ENCODE measurements around the gene SYPL2. TPM values are rescaled to one million over a fixed set of nuclear protein-coding genes. Genes with fewer than 3 reads are reported as not detected.

The SYPL2 gene
- total RNA-seq, 6 experiments from 2014 or later, result 16.0 to 34.1 (median 18.5) TPM

- Mint-ChIP-seq H3K27ac (no peak overlapping the region), H3K36me3 (ENCODE audit: low read depth) (no peaks in the 10 kb centered on the region; the same call in 1 of the 2 replicates), H3K4me1 (ENCODE audit: low read depth) (peaks cover 72% of the 10 kb centered on the region), H3K4me3 (no peak overlapping the region), H3K27me3 (ENCODE audit: insufficient read depth) (peaks cover 3% of the 10 kb centered on the region; the same call in 1 of the 2 replicates), H3K9me3 (no peaks in the 10 kb centered on the region)
- peak; percentile 81 for TF ChIP-seq CTCF (IDR thresholded peaks at IDR 0.05)
- DNase-seq, result no peak
Observed at GRCh38 chr1:109498161-109498801, 31.9 kb downstream of the SYPL2 start.

- H3K9me3 Mint-ChIP-seq, result no peaks in the 10 kb centered on the region
- no peak for TF ChIP-seq CTCF (IDR thresholded peaks at IDR 0.05)
- peaks cover 3% of the 10 kb centered on the region; the same call in 1 of the 2 replicates for H3K27me3 Mint-ChIP-seq (ENCODE audit: insufficient read depth)
- peak overlapping the region; percentile 85 for H3K27ac Mint-ChIP-seq
- DNase-seq, result no peak
- peaks cover 68% of the 10 kb centered on the region for H3K4me1 Mint-ChIP-seq (ENCODE audit: low read depth)
- peak overlapping the region; percentile 71 for H3K4me3 Mint-ChIP-seq
- H3K36me3 Mint-ChIP-seq (ENCODE audit: low read depth), result no peaks in the 10 kb centered on the region; the same call in 1 of the 2 replicates
Observed at GRCh38 chr1:109499081-109499480, 32.7 kb downstream of the SYPL2 start.

- peak; percentile 73 for DNase-seq
- Mint-ChIP-seq H3K9me3 (no peaks in the 10 kb centered on the region), H3K27ac (peak overlapping the region; percentile 85), H3K27me3 (ENCODE audit: insufficient read depth) (peaks cover 3% of the 10 kb centered on the region; the same call in 1 of the 2 replicates), H3K36me3 (ENCODE audit: low read depth) (no peaks in the 10 kb centered on the region; the same call in 1 of the 2 replicates), H3K4me1 (ENCODE audit: low read depth) (peaks cover 60% of the 10 kb centered on the region), H3K4me3 (peak overlapping the region; percentile 71)
- peak; percentile 79 for TF ChIP-seq CTCF (IDR thresholded peaks at IDR 0.05)
Observed at GRCh38 chr1:109499661-109500536, 33.6 kb downstream of the SYPL2 start.

GRCh38 chr1:109500941-109501381 is 34.6 kb downstream of the SYPL2 start:
- Mint-ChIP-seq H3K4me3 (peak overlapping the region; percentile 40; the same call in 1 of the 2 replicates), H3K27ac (peak overlapping the region; percentile 47; the same call in 1 of the 2 replicates), H3K36me3 (ENCODE audit: low read depth) (no peaks in the 10 kb centered on the region), H3K27me3 (ENCODE audit: insufficient read depth) (peaks cover 4% of the 10 kb centered on the region), H3K4me1 (ENCODE audit: low read depth) (peaks cover 57% of the 10 kb centered on the region), H3K9me3 (no peaks in the 10 kb centered on the region)
- peak; percentile 81 for DNase-seq
- TF ChIP-seq CTCF (IDR thresholded peaks at IDR 0.05), result no peak

- DNase-seq, result no peak
- Mint-ChIP-seq H3K4me1 (ENCODE audit: low read depth) (peaks cover 54% of the 10 kb centered on the region), H3K27me3 (ENCODE audit: insufficient read depth) (peaks cover 4% of the 10 kb centered on the region), H3K27ac (no peak overlapping the region), H3K9me3 (no peaks in the 10 kb centered on the region), H3K4me3 (peak overlapping the region; percentile 31; the same call in 1 of the 2 replicates), H3K36me3 (ENCODE audit: low read depth) (no peaks in the 10 kb centered on the region)
- no peak for TF ChIP-seq CTCF (IDR thresholded peaks at IDR 0.05)
Observed at GRCh38 chr1:109501644-109502363, 35.5 kb downstream of the SYPL2 start.

All from HFFc6 (cell line).